Measurements from ENCODE around the gene LGALS12. TPM values are rescaled to one million over a fixed set of nuclear protein-coding genes. Genes with fewer than 3 reads are reported as not detected.
A peak's percentile ranks its signal among the peaks of the same experiment; 100 is the strongest.
"Not testable (repeated sequence)": the region's sequence is repeated elsewhere in the genome, so short reads cannot be mapped to it uniquely, and the experiment has no call there.

The LGALS12 gene
- total RNA-seq, 1 donor from 2014 or later = not detected

GRCh38 chr11:63534076-63534475, 28.2 kb downstream of the LGALS12 start:
- no peak for DNase-seq

- DNase-seq = no peak
Measured at GRCh38 chr11:63534895-63535461, 29.1 kb downstream of the LGALS12 start.

- DNase-seq = no peak
Measured at GRCh38 chr11:63535734-63536133, 29.9 kb downstream of the LGALS12 start.

- DNase-seq = peak; percentile 57
Measured at GRCh38 chr11:63536669-63537292, 30.9 kb downstream of the LGALS12 start, which contains the start of gene PLAAT4. PLAAT4 (plus strand) TSS chr11:63536808; CDS start chr11:63536869, 61 bp downstream.

- peak; percentile 73 for DNase-seq
Measured at GRCh38 chr11:63537293-63538101, 31.6 kb downstream of the LGALS12 start.

- not testable (repeated sequence) for DNase-seq
Measured at GRCh38 chr11:63542506-63542905, 36.6 kb downstream of the LGALS12 start.

DNA sequence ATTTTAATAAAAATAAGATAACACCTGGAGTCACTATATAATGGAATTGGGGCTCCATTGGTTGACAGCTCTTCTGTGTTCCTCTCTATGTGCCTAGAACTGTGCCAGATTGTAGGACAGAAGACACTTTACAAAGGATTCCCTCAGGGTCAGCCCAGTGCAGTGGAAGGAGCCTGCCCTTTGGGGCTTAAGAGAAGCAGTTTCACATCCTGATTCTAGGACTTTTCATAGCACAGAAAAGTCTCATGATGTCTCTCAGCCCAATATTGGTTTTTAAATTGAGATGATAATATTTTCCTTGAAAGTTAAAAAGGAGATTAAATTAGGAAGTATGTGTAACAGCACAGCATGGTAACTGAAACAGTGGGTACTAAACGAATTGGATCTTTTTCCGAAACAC, 37.8 kb downstream of the LGALS12 start:
- DNase-seq = no peak

DNA sequence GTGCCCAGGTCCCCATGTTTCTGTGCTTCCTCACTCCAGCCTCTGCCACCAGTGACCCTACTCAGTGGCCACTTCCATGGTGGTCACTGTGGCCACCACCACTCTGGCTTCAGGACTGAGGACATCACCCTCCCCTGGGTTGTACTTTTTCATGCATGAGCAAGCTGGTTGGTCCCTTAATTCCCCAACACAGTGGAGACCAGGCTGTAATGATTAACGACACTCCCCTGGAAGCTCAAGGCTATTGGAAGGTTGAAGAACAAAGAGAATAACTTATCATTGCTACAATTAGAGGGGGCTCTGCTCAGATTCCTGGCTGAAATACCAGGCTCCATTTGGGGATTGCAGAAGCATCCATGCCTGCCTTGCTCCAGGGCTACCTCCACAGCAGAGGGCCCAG, 41.2 kb downstream of the LGALS12 start:
- no peak for DNase-seq

- no peak for DNase-seq
Measured at GRCh38 chr11:63548178-63548577, 42.3 kb downstream of the LGALS12 start.

- no peak for DNase-seq
Measured at GRCh38 chr11:63549411-63549810, 43.5 kb downstream of the LGALS12 start.

GRCh38 chr11:63550156-63550700, 44.3 kb downstream of the LGALS12 start:
- DNase-seq = not testable (repeated sequence)

DNA sequence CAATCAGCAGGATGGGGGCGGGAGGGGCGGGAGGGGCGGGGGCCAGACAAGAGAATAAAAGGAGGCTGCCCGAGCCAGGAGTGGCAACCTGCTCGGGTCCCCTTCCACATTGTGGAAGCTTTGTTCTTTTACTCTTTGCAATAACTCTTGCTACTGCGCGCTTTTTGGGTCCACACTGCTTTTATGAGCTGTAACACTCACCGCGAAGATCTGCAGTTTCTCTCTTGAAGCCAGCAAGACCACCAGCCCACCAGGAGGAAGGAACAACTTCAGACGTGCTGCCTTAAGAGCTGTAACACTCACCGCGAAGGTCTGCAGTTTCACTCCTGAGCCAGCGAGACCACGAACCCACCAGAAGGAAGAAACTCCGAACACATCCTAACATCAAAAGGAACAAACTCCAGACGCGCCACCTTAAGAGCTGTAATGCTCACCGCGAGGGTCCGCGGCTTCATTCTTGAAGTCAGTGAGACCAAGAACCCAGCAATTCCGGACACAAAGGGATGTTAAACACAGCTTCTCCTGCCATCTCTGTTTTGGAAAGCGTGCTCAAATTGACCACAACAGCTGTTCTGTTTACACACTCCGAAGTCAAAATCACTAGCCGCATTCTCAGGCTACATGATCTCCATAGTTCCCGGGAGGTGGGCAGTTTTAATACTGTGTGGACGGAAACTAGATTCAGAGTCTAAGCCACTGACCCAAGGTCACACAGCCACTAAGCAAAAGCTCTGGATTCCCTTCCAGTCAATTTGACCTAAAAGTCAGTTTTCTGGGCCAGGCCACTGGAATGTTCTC, 45.4 kb downstream of the LGALS12 start:
- no peak for DNase-seq

- DNase-seq = no peak
Measured at GRCh38 chr11:63551889-63552266, 46.0 kb downstream of the LGALS12 start.

DNA sequence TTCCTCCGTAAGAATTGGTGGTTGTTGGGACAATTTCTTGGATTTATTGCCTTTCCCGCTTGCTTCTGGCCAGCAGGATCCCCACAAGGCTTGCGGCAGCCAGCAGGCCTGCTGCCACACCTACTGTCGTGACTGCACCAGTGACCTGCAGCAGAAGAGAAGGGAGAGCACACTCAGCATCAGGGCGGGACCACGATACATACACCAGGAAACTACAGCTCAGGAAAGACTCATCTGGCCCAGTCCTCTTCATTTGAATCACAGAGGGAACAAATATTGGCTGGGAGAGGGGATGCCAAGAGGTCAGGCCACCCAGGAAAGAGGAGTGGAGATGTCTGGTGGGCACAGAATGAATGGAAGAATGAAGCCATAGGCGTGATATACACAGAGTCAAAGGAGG, 47.0 kb downstream of the LGALS12 start:
- DNase-seq = no peak

DNA sequence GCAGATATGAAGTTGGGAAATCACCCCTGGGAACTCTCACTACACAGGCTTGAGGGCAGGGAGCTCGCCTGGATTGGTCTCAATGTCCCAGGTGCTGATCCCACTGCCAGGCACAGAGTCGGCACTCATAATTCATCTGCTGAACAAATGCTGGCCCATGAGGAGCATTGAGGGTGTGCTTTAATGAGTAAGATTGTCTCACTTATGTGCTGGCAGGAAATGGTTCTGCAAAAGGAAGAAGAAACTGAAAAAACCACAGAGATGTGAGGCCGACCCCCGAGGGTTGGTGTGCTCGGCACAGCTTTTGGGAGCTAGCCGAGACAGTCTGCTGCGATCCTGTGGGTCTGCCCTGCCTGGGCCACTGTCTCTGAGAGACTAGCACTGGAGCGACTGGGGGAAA, 47.9 kb downstream of the LGALS12 start:
- DNase-seq = no peak

DNA sequence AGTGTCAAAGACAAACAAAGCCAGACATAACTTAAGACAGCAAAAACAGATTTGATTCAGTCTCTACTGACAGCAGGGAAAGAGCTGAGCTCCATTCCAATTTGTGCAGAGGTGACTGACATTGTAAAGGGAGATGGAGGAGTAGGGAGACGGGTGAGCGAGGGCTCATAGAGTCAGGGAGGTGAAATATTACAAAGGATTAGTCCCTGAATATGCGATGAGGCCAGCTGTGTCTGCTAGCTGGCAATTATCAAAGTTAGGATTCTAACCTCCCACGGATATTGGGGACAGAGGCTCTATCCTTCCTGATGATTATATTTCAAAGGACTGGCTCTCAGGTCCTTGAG, 49.0 kb downstream of the LGALS12 start:
- no peak for DNase-seq

DNA sequence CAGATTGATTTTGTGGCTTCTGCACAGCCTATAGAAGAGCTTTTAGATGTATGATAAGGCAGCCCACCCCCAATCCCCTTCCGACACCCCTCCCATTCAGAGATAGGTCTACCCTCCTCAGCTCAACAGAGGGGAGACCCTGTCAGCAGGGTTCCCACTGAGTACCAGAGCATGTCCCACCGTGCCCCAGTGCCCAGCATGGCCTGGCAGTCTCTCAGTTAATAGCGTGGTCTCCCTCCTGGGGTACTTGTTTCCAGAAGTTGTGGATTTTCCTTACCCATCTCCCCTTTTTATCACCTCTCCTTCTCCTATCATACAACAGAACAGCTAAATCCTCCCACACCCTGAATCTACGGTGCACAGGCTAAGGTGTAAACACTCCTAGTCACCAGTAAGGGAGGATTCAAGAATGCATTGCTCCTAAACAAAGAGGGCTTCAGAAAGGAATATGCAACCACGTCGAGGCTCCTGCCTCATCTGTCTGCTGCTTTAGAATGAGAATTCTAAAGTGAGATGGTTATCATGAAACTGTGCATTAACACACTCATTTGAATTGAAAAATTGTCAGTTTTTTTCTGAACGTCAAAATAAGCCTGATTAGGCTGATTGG, 50.6 kb downstream of the LGALS12 start:
- DNase-seq = no peak

DNA sequence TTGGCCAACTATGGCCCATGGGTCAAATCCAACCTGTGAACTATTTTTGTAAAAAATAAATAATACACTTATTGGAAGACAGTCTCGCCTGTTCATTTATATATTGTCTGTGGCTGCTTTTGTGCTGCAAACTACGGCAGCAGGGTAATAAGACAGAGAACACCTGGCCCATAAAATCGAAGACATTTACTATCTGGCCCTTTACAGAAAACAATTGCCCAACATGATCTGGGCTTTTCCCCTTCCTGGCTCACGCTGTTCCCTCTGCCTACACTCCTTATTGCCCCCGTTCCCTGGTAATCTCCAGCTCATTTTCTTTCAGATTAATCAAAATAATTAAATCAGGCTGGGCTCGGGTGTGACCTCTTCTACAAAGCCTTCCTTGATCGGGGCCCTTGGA, 51.7 kb downstream of the LGALS12 start:
- no peak for DNase-seq

DNA sequence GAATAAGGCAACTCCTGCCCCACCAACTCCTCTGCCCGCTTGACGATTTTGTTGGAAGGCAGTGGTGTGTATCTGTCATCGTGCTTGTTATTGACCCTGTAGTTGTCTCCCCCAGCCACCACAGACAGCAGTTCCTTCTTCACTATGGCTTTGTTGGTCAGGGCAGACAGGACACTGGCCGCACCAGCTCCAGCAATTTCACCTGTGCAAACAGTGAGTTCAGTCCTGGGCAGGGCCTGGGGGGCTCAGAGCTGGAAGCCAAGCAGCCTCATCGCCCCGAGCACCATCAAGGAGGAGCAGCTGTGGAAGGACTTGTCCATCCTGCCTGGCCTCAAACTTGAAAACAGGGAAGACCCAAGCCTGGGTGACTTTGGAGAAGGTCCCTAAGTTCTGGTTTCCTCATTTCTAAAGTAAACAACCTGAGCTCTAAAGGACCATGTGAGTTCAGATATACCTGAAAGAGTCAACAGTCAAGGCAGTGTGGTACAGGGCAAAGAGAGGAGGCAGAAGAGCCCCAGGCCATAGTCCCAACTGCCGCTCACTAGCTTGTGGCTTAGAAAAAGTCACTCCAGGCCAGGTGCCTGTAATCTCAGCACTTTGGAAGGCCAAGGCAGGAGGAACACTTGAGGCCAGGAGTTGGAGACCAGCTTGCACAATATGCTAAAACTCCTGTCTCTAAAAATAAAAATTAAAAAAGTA, 52.7 kb downstream of the LGALS12 start:
- DNase-seq = no peak

DNA sequence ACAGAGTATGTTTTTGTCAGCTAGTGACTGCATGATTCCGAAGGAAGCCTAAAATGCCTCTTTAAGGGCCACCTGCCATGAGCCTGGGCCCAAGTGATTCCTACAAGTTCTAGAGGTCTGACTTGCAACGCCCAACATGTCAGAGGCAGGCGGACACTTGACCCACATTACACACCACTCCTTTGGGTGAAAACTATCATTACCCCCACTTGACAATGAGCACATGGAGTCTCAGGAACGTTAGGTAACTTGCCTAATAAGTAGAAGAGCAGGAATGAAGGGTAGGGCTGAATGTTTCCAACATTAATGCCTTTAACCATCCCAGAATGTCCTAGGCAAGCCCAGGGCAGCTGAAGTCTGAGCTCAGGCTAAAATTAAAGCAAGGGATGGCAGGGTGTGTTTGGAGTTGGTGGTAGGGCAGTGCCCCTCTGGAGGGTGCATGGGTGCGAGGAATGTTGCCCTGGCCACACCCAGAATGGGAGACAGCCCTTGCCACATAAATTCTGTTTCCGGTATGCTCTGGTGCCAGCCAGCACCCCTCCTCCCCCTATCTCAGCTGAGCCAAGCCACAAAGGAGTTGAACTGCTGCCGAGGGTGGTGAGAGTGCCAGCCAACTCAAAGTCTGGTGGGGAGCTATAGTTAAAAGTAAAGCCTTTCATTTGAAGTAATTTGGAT, 54.8 kb downstream of the LGALS12 start:
- no peak for DNase-seq

Measured in occipital lobe (tissue), 2 donors.